ENCODE measurements around the gene SLC24A4. TPM values are rescaled to one million over a fixed set of nuclear protein-coding genes. Genes with fewer than 3 reads are reported as not detected.
A peak's percentile ranks its signal among the peaks of the same experiment; 100 is the strongest.

Gene SLC24A4
- total RNA-seq, 1 experiment from 2014 or later, result not detected

DNA sequence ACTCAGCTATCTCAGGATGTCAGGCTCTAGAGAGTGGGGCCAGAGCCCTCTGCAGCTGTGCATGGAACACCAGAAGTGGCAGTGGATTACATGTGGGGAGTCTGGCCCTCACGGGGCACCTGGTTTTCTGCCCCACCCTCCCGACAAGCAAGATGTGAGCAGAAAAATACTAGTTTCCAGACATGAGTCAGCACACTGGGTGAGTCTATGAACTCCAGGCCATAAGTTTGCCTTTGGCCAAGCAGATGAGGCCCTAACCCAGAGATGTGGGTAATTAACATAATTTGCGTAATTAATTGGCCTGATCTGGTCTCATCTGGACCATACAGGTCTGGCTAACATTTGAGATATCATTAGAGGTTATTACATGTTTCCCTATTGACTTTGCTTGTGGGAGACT, 37.7 kb upstream of the SLC24A4 start:
- no peaks in the 10 kb centered on the region for H3K9me2 ChIP-seq (ENCODE audit: insufficient read depth)
- ChIA-PET POLR2A (no interaction called here), CTCF (no interaction called here), RAD21 (ENCODE audit: low non-redundant PET in 1 of 2, low total read pairs in 2 of 2, uncharacterized antibody in 2 of 2, unreplicated experiment in 2 of 2) (no interaction called here)
- H2AFZ ChIP-seq (ENCODE audit: low read depth, low read length, poor library complexity, severe bottlenecking), result no peak overlapping the region
- DNase-seq (ENCODE audit: low read depth, low spot score), result no peak
- ATAC-seq, result no peak
- no peak overlapping the region for H3K27ac ChIP-seq (ENCODE audit: low read depth, low read length)
- intact Hi-C loops (cut with micrococcal nuclease), result no loop called here
- no peaks in the 10 kb centered on the region for H4K20me1 ChIP-seq (ENCODE audit: insufficient read depth)
- H3K4me2 ChIP-seq (ENCODE audit: low read length), result no peak overlapping the region
- TF ChIP-seq FOSL1 (IDR thresholded peaks at IDR 0.05; ENCODE audit: low read depth), result no peak
- TF ChIP-seq EZH2phosphoT487 (IDR thresholded peaks at IDR 0.05; ENCODE audit: borderline replicate concordance), result no peak
- TF ChIP-seq YY1 (IDR thresholded peaks at IDR 0.05; ENCODE audit: extremely low read depth, insufficient replicate concordance, low read depth, low read length), result no peak
- TF ChIP-seq SIN3A (IDR thresholded peaks at IDR 0.05; ENCODE audit: low read depth), result no peak
- no peak for TF ChIP-seq ZNF274 (IDR thresholded peaks at IDR 0.05; ENCODE audit: low read depth, low read length)
- no peak for TF ChIP-seq RAD21 (IDR thresholded peaks at IDR 0.05; ENCODE audit: low read depth)
- no peak for TF ChIP-seq POLR2AphosphoS5 (IDR thresholded peaks at IDR 0.05; ENCODE audit: low read depth, low read length)
- TF ChIP-seq CBX3 (IDR thresholded peaks at IDR 0.05; ENCODE audit: low read depth), result no peak
- no peak for TF ChIP-seq TCF7L2 (IDR thresholded peaks at IDR 0.05; ENCODE audit: borderline replicate concordance, extremely low read depth, insufficient read depth, insufficient read length)
- no peaks in the 10 kb centered on the region for H3K27me3 ChIP-seq (ENCODE audit: insufficient read depth, low read length)
- H3K36me3 ChIP-seq (ENCODE audit: control insufficient read depth in 1 of 2, insufficient read depth in 2 of 2, low read length in 2 of 2), result no peaks in the 10 kb centered on the region
- no TSS peak for BruUV-seq (replicated peaks)
- H3K79me2 ChIP-seq (ENCODE audit: insufficient read depth, low read length), result no peaks in the 10 kb centered on the region
- no peak overlapping the region for H3K4me3 ChIP-seq (replicated peaks in 1 of 2; ENCODE audit: low read depth in 1 of 2, low read length in 2 of 2)
- no peaks in the 10 kb centered on the region for H3K9me3 ChIP-seq (ENCODE audit: control insufficient read depth in 1 of 2, insufficient read depth in 1 of 2, low read depth in 1 of 2, low read length in 2 of 2)
- peaks cover 0 to 9% of the 10 kb centered on the region in 2 experiments; a peak in 2 of 4 replicates for H3K4me1 ChIP-seq (ENCODE audit: control insufficient read depth in 1 of 2, insufficient read depth in 2 of 2, low read length in 2 of 2)
- no peak overlapping the region for H3K9ac ChIP-seq (ENCODE audit: low read length)

DNA sequence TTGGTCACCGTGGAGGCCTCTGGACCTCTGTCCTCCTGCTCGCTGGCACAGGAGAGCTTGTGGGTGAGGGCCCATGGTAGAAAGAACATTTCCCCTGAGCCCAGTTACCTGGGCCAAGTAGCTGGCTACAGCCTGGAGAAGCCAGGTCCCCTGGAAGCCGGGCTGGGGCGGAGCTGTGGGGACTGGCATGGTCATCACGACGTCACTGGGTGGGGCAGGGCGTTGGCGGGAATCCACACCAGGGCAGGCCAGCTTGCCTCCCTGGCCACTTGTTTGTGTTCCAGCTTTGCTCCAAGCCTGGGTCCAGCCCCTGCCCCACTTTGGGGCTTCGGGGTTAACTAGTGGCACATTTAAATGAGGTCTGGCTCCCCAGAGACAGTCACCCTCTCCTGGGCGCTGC, 35.0 kb upstream of the SLC24A4 start:
- ATAC-seq, result peak; percentile 82
- no peaks in the 10 kb centered on the region for H3K9me3 ChIP-seq (ENCODE audit: control insufficient read depth in 1 of 2, insufficient read depth in 1 of 2, low read depth in 1 of 2, low read length in 2 of 2)
- ChIA-PET POLR2A (no interaction called here), CTCF (no interaction called here), RAD21 (ENCODE audit: low non-redundant PET in 1 of 2, low total read pairs in 2 of 2, uncharacterized antibody in 2 of 2, unreplicated experiment in 2 of 2) (no interaction called here)
- TF ChIP-seq, protein P1, sequence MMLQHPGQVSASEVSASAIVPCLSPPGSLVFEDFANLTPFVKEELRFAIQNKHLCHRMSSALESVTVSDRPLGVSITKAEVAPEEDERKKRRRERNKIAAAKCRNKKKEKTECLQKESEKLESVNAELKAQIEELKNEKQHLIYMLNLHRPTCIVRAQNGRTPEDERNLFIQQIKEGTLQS (IDR thresholded peaks at IDR 0.05), result no peak
- TF ChIP-seq REST (IDR thresholded peaks at IDR 0.05; ENCODE audit: low read depth) (no peak), JUND (IDR thresholded peaks at IDR 0.05) (no peak), SIN3A (IDR thresholded peaks at IDR 0.05; ENCODE audit: low read depth) (no peak), SP1 (IDR thresholded peaks at IDR 0.05; ENCODE audit: low read depth) (no peak), ZFX (IDR thresholded peaks at IDR 0.05) (no peak)
- TF ChIP-seq, protein P2, sequence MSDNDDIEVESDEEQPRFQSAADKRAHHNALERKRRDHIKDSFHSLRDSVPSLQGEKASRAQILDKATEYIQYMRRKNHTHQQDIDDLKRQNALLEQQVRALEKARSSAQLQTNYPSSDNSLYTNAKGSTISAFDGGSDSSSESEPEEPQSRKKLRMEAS (IDR thresholded peaks at IDR 0.05), result no peak
- intact Hi-C loops (cut with micrococcal nuclease), result no loop called here
- no peak overlapping the region for H3K4me3 ChIP-seq (replicated peaks in 1 of 2; ENCODE audit: low read depth in 1 of 2, low read length in 2 of 2)
- peak; percentile 28 for DNase-seq (ENCODE audit: low read depth, low spot score)
- H3K36me3 ChIP-seq (ENCODE audit: control insufficient read depth in 1 of 2, insufficient read depth in 2 of 2, low read length in 2 of 2), result no peaks in the 10 kb centered on the region
- no peak overlapping the region for H3K27ac ChIP-seq (ENCODE audit: low read depth, low read length)
- H3K4me1 ChIP-seq (ENCODE audit: control insufficient read depth in 1 of 2, insufficient read depth in 2 of 2, low read length in 2 of 2), result peaks cover 0 to 9% of the 10 kb centered on the region in 2 experiments; a peak in 2 of 4 replicates
- no peak overlapping the region for H2AFZ ChIP-seq (ENCODE audit: low read depth, low read length, poor library complexity, severe bottlenecking)
- H3K4me2 ChIP-seq (ENCODE audit: low read length), result peak overlapping the region; percentile 40
- H3K79me2 ChIP-seq (ENCODE audit: insufficient read depth, low read length), result no peaks in the 10 kb centered on the region
- no peaks in the 10 kb centered on the region for H4K20me1 ChIP-seq (ENCODE audit: insufficient read depth)
- no TSS peak for BruUV-seq (replicated peaks)
- H3K9ac ChIP-seq (ENCODE audit: low read length), result no peak overlapping the region
- H3K9me2 ChIP-seq (ENCODE audit: insufficient read depth), result no peaks in the 10 kb centered on the region
- no peaks in the 10 kb centered on the region for H3K27me3 ChIP-seq (ENCODE audit: insufficient read depth, low read length)
